H9 (cell line): ENCODE data around the gene NUBPL. TPM values are rescaled to one million over a fixed set of nuclear protein-coding genes. Genes with fewer than 3 reads are reported as not detected.

ENCODE experiments used
- DNase-seq: peaks from one replicate; pipeline ENCODE4 v3.0.0-alpha.2; 2017
- H2AFZ ChIP-seq: one replicate; pipeline ENCODE4 v1.6.1; 2013; ENCODE audit warnings: mild to moderate bottlenecking, low read length, control low read depth, moderate library complexity
- H2AK5ac ChIP-seq: 2 replicates; pipeline ENCODE4 v1.6.1; 2013; ENCODE audit warnings: low read length, control low read depth, mixed read lengths; ENCODE audit not compliant: insufficient read length
- H2BK120ac ChIP-seq: one replicate; pipeline ENCODE4 v1.6.1; 2013; ENCODE audit warnings: low read depth, mild to moderate bottlenecking, low read length, control low read depth, inconsistent platforms; ENCODE audit not compliant: poor library complexity, severe bottlenecking
- H2BK12ac ChIP-seq: 2 replicates; pipeline ENCODE4 v1.6.1; 2013; ENCODE audit warnings: low read length, control low read depth, mixed read lengths, low read depth; ENCODE audit not compliant: insufficient read length
- H2BK15ac ChIP-seq: 2 replicates; pipeline ENCODE4 v1.6.1; 2013; ENCODE audit warnings: low read depth, low read length, control low read depth
- H2BK20ac ChIP-seq: one replicate; pipeline ENCODE4 v1.6.1; 2013; ENCODE audit warnings: low read depth, mild to moderate bottlenecking, low read length, control low read depth, inconsistent platforms; ENCODE audit not compliant: poor library complexity, severe bottlenecking
- H2BK5ac ChIP-seq: 2 replicates; pipeline ENCODE4 v1.6.1; 2013; ENCODE audit warnings: low read length, control low read depth, mixed read lengths; ENCODE audit not compliant: insufficient read length
- H3K14ac ChIP-seq: 2 replicates; pipeline ENCODE4 v1.6.1; 2013; ENCODE audit warnings: low read length, control low read depth; ENCODE audit not compliant: insufficient read depth
- H3K18ac ChIP-seq: 2 replicates; pipeline ENCODE4 v1.6.1; 2013; ENCODE audit warnings: low read depth, mild to moderate bottlenecking, mixed read lengths, low read length, control low read depth; ENCODE audit not compliant: insufficient read length
- H3K23ac ChIP-seq: 2 replicates; pipeline ENCODE4 v1.6.1; 2013; ENCODE audit warnings: low read length, control low read depth, mixed read lengths, low read depth; ENCODE audit not compliant: insufficient read length
- H3K23me2 ChIP-seq: 2 replicates; pipeline ENCODE4 v1.6.1; 2013; ENCODE audit warnings: low read depth, mild to moderate bottlenecking, mixed read lengths, low read length, control low read depth; ENCODE audit not compliant: insufficient read length, poor library complexity, severe bottlenecking
- H3K27ac ChIP-seq: 2 replicates; pipeline ENCODE4 v1.5.1; 2013; ENCODE audit warnings: low read length, control low read depth, mixed read lengths, low read depth; ENCODE audit not compliant: insufficient read length
- H3K27me3 ChIP-seq: 2 replicates; pipeline ENCODE4 v1.6.1; 2013; ENCODE audit warnings: low read length, control low read depth, inconsistent platforms; ENCODE audit not compliant: insufficient read depth
- H3K4ac ChIP-seq: 2 replicates; pipeline ENCODE4 v1.6.1; 2013; ENCODE audit warnings: low read depth, mild to moderate bottlenecking, control low read depth, inconsistent platforms, low read length, moderate library complexity
- H3K4me1 ChIP-seq: 2 replicates; pipeline ENCODE4 v1.6.1; 2013; ENCODE audit warnings: low read length, control low read depth, inconsistent platforms; ENCODE audit not compliant: insufficient read depth
- H3K4me2 ChIP-seq: 2 replicates; pipeline ENCODE4 v1.6.1; 2013; ENCODE audit warnings: low read length, control low read depth, mixed read lengths; ENCODE audit not compliant: insufficient read length, insufficient read depth
- H3K56ac ChIP-seq: 2 replicates; pipeline ENCODE4 v1.6.1; 2013; ENCODE audit warnings: low read depth, mild to moderate bottlenecking, mixed read lengths, low read length, control low read depth; ENCODE audit not compliant: insufficient read length
- H3K79me1 ChIP-seq: 2 replicates; pipeline ENCODE4 v1.6.1; 2013; ENCODE audit warnings: low read depth, mild to moderate bottlenecking, moderate library complexity, low read length, control low read depth, inconsistent platforms; ENCODE audit not compliant: insufficient read depth, poor library complexity, severe bottlenecking
- H3K79me2 ChIP-seq: 2 replicates; pipeline ENCODE4 v1.6.1; 2013; ENCODE audit warnings: low read length, control low read depth, inconsistent platforms; ENCODE audit not compliant: insufficient read depth
- H3K9ac ChIP-seq: 2 replicates; pipeline ENCODE4 v1.6.1; 2013; ENCODE audit warnings: low read length, control low read depth, mixed read lengths; ENCODE audit not compliant: insufficient read length; ENCODE audit errors: extremely low read depth
- H3K9me3 ChIP-seq: one replicate; pipeline ENCODE4 v1.6.1; 2013; ENCODE audit warnings: low read depth, low read length, inconsistent platforms; ENCODE audit not compliant: control insufficient read depth
- H3T11ph ChIP-seq: one replicate; pipeline ENCODE4 v1.6.1; 2013; ENCODE audit warnings: mild to moderate bottlenecking, low read length, control low read depth, inconsistent platforms
- H4K20me1 ChIP-seq: one replicate; pipeline ENCODE4 v1.6.1; 2013; ENCODE audit not compliant: control insufficient read depth, insufficient read length, insufficient read depth
- H4K5ac ChIP-seq: 2 replicates; pipeline ENCODE4 v1.6.1; 2013; ENCODE audit warnings: low read depth, mild to moderate bottlenecking, mixed read lengths, low read length, control low read depth; ENCODE audit not compliant: insufficient read length
- H4K8ac ChIP-seq: replicated peaks from 2 replicates; pipeline ENCODE4 v1.6.1; 2013; ENCODE audit warnings: low read length, control low read depth, mixed read lengths, low read depth; ENCODE audit not compliant: insufficient read length
- H4K91ac ChIP-seq: 2 replicates; pipeline ENCODE4 v1.6.1; 2013; ENCODE audit warnings: low read depth, mild to moderate bottlenecking, moderate library complexity, mixed read lengths, low read length, control low read depth; ENCODE audit not compliant: insufficient read length
- H3K27ac Mint-ChIP-seq, 3 experiments: 2 replicates in 2 of 3; 3 replicates in 1 of 3; pipeline ENCODE4 v1.8.0; 2020 to 2021; ENCODE audit warnings: mixed read lengths in 3 of 3, mild to moderate bottlenecking in 1 of 3, moderate library complexity in 1 of 3
- H3K27me3 Mint-ChIP-seq: 2 replicates; pipeline ENCODE4 v1.8.0; 2021; ENCODE audit warnings: low read depth, mild to moderate bottlenecking, moderate library complexity, mixed read lengths
- H3K36me3 Mint-ChIP-seq, 3 experiments: 2 replicates in 2 of 3; 3 replicates in 1 of 3; pipeline ENCODE4 v1.8.0; 2020 to 2021; ENCODE audit warnings: low read depth in 3 of 3, mixed read lengths in 3 of 3; ENCODE audit not compliant: insufficient read depth in 1 of 3
- H3K4me1 Mint-ChIP-seq, 2 experiments: 2 replicates each; pipeline ENCODE4 v1.8.0; 2020; ENCODE audit warnings: mixed read lengths in 2 of 2
- H3K4me3 Mint-ChIP-seq, 2 experiments: 2 replicates in 1 of 2; 3 replicates in 1 of 2; pipeline ENCODE4 v1.8.0; 2020 to 2021; ENCODE audit warnings: mild to moderate bottlenecking in 2 of 2, mixed read lengths in 2 of 2, moderate library complexity in 1 of 2
- H3K9me3 Mint-ChIP-seq, 2 experiments: 2 replicates in 1 of 2; 3 replicates in 1 of 2; pipeline ENCODE4 v1.8.0; 2020; ENCODE audit warnings: mild to moderate bottlenecking in 2 of 2, mixed read lengths in 2 of 2, moderate library complexity in 1 of 2
- WGBS: extraction: QIAGEN DNeasy Blood & Tissue Kit; methylation state at CpG from one replicate; pipeline ENCODE4 v1.1.7; 2013; ENCODE audit warnings: missing lambda C conversion rate, low lambda C conversion rate, mixed read lengths; ENCODE audit not compliant: insufficient read length; ENCODE audit errors: extremely low coverage; 5-methylcytosine and 5-hydroxymethylcytosine counted together
- total RNA-seq: library from RNA; stranded (reverse); gene quantifications from 2 replicates; pipeline ENCODE4 v1.2.1, GENCODE V29; 2021
- TF ChIP-seq, protein P1 (sequence below): fragments of 200-600 bp; sonication (generic); conservative IDR thresholded peaks from 3 replicates; pipeline ENCODE4 v1.8.0; 2021; ENCODE audit warnings: antibody characterized with exemption, mild to moderate bottlenecking

NUBPL gene
- total RNA-seq, 1 experiment from 2014 or later, result 14.8 TPM

DNA sequence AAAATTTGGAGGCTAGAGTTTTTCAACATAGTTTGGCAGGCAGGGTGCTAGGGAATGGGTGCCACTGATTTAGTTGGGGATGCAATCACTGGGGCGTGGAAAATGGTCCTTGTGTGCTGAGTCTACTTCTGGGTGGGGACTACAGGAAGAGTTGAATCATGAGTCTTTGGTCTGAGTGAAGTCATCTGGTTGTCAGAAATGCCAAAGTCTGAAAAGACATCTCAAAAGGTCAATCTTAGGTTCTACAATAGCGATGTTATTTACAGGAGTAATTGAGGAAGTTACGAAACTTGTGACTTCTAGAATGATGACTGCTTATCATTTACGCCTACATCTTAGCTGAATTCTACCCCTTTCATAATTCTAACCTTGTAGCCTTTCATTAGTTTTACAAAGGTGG lies 209.1 kb downstream of the NUBPL start:
- Histone ChIP-seq H3K4me2 (no peak overlapping the region), H4K20me1 (no peaks in the 10 kb centered on the region), H3K9me3 (no peaks in the 10 kb centered on the region), H2BK12ac (no peak overlapping the region), H2AFZ (no peak overlapping the region), H3K18ac (no peak overlapping the region), H3K14ac (no peak overlapping the region), H2BK5ac (no peak overlapping the region), H4K5ac (no peak overlapping the region), H3K79me1 (no peaks in the 10 kb centered on the region), H3K9ac (no peak overlapping the region), H3K23ac (no peak overlapping the region), H3K4ac (no peak overlapping the region), H2BK120ac (no peak overlapping the region), H2AK5ac (no peak overlapping the region), H2BK20ac (no peak overlapping the region), H2BK15ac (no peak overlapping the region), H3K4me1 (no peaks in the 10 kb centered on the region; the same call in 1 of the 2 replicates), H3K79me2 (no peaks in the 10 kb centered on the region), H4K91ac (no peak overlapping the region), H3T11ph (no peak overlapping the region), H3K56ac (no peak overlapping the region), H4K8ac (no peak overlapping the region), H3K23me2 (no peaks in the 10 kb centered on the region), H3K27ac (no peak overlapping the region), H3K27me3 (no peaks in the 10 kb centered on the region)
- Mint-ChIP-seq H3K36me3 (no peaks in the 10 kb centered on the region), H3K4me1 (no peaks in the 10 kb centered on the region; a peak in 1 of 4 replicates), H3K27ac (no peak overlapping the region), H3K4me3 (no peak overlapping the region), H3K27me3 (no peaks in the 10 kb centered on the region), H3K9me3 (peaks cover 0 to under 1% of the 10 kb centered on the region in 2 experiments; a peak in 1 of 5 replicates)
- no peak for DNase-seq
- TF ChIP-seq, protein P1, sequence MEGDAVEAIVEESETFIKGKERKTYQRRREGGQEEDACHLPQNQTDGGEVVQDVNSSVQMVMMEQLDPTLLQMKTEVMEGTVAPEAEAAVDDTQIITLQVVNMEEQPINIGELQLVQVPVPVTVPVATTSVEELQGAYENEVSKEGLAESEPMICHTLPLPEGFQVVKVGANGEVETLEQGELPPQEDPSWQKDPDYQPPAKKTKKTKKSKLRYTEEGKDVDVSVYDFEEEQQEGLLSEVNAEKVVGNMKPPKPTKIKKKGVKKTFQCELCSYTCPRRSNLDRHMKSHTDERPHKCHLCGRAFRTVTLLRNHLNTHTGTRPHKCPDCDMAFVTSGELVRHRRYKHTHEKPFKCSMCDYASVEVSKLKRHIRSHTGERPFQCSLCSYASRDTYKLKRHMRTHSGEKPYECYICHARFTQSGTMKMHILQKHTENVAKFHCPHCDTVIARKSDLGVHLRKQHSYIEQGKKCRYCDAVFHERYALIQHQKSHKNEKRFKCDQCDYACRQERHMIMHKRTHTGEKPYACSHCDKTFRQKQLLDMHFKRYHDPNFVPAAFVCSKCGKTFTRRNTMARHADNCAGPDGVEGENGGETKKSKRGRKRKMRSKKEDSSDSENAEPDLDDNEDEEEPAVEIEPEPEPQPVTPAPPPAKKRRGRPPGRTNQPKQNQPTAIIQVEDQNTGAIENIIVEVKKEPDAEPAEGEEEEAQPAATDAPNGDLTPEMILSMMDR, result no peak
- no CpG with 5 or more reads among the region's 4 CpGs for WGBS
